Right lobe of liver (tissue), 4 donors: ENCODE results near the gene TLE4.

Experiments
- CTCF ChIP-seq, 4 donors: fragments of 200-600 bp in 3 of 4; fragments of 450-650 bp in 1 of 4; IDR thresholded peaks; one replicate each; pipeline versions ENCODE4 v1.5.1 to v1.8.0; 2016 to 2022; ENCODE audit warnings: antibody characterized with exemption in 4 of 4, mild to moderate bottlenecking in 2 of 4
- POLR2A ChIP-seq: fragments of 450-650 bp; IDR thresholded peaks from one replicate; pipeline ENCODE4 v1.6.1; 2017; ENCODE audit warnings: antibody characterized with exemption, mild to moderate bottlenecking
- donor health status: DM: no; HTN: no; CAD: no.
- donor health status: DM: no; HTN: no; CAD: no.
- donor health status: DM: no; HTN: yes; CAD: no.

- TF ChIP-seq CTCF (IDR thresholded peaks at IDR 0.05) (no peak), POLR2A (no peak)
These were observed 99.8 kb downstream of the TLE4 start for GRCh38 chr9:79671558-79671957.
